PC-3 (cell line): ENCODE measurements around the gene RBL1.

ENCODE experiments used
- EZH2 ChIP-seq: fragments of 300-600 bp; sonication (generic); IDR thresholded peaks from one replicate; pipeline ENCODE4 v1.6.1; 2017; ENCODE audit warnings: antibody characterized with exemption, mild to moderate bottlenecking, low read length; ENCODE audit not compliant: unreplicated experiment
- EZH2phosphoT487 ChIP-seq: fragments of 300-600 bp; sonication (generic); IDR thresholded peaks from 2 replicates; pipeline ENCODE4 v1.6.1; 2018; ENCODE audit warnings: mild to moderate bottlenecking, antibody characterized with exemption, low read length, borderline replicate concordance
- TF ChIP-seq, protein P1 (sequence below): fragments of 300-600 bp; sonication (generic); conservative IDR thresholded peaks from 2 replicates; pipeline ENCODE4 v1.5.1; 2017; ENCODE audit warnings: antibody characterized with exemption, low read depth, mild to moderate bottlenecking, low read length

DNA sequence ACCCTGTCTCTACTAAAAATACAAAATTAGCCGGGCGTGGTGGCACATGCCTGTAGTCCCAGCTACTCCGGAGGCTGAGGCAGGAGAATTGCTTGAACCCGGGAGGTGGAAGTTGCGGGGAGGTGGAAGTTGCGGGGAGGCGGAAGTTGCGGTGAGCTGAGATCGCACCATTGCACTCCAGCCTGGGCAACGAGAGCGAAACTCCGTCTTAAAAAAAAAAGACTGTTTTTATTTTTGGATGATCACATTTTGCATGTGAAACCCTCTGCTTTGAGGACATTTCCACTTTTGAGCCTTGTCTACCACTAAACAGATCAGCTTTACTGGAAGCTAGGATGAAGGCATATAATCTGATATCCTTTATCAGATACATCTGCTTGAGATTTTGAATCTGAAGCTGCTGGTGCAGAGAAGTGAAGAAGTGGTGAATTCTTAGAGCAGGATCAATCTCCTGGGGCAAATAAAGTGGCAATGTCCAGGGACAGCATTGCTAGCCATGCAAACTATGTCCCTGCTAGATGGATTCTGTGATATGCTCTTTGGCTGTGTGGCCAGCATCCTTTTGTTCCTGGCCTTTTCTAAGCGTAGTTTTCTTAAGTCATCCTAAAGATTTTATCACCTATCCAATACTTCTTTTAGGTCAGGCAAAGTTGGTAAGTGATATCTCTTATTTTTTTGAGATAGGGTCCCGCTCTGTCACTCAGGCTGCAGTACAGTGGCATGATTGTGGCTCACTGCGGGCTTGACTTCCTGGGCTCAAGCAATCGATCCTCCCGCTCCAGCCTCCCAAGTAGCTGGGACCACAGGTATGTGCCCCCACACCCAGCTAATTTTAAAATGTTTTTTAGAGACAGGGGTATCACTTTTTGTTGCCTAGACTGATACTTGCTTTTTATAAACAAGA is 23.3 kb downstream of the RBL1 start:
- TF ChIP-seq, protein P1, sequence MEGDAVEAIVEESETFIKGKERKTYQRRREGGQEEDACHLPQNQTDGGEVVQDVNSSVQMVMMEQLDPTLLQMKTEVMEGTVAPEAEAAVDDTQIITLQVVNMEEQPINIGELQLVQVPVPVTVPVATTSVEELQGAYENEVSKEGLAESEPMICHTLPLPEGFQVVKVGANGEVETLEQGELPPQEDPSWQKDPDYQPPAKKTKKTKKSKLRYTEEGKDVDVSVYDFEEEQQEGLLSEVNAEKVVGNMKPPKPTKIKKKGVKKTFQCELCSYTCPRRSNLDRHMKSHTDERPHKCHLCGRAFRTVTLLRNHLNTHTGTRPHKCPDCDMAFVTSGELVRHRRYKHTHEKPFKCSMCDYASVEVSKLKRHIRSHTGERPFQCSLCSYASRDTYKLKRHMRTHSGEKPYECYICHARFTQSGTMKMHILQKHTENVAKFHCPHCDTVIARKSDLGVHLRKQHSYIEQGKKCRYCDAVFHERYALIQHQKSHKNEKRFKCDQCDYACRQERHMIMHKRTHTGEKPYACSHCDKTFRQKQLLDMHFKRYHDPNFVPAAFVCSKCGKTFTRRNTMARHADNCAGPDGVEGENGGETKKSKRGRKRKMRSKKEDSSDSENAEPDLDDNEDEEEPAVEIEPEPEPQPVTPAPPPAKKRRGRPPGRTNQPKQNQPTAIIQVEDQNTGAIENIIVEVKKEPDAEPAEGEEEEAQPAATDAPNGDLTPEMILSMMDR: no peak
- TF ChIP-seq EZH2phosphoT487 (no peak), EZH2 (no peak)
